Vagina (tissue), 2 donors: ENCODE measurements around the gene DPP4.

Experiments used
- POLR2AphosphoS5 ChIP-seq, 2 donors: sonication (generic); formaldehyde crosslinking; IDR thresholded peaks; one replicate each; pipeline ENCODE4 v1.9.0; 2017; ENCODE audit warnings: antibody characterized with exemption in 2 of 2, mild to moderate bottlenecking in 2 of 2, low read depth in 1 of 2; ENCODE audit not compliant: insufficient read depth in 1 of 2
- TF ChIP-seq, protein P1 (sequence below), 3 experiments: fragments of 450-650 bp in 2 of 3; fragments of 200-600 bp in 1 of 3; sonication (generic) in 1 of 3; IDR thresholded peaks; one replicate each; pipeline ENCODE4 v1.5.1; 2017 to 2019; ENCODE audit warnings: antibody characterized with exemption in 3 of 3, mild to moderate bottlenecking in 2 of 3, moderate library complexity in 2 of 3

DNA sequence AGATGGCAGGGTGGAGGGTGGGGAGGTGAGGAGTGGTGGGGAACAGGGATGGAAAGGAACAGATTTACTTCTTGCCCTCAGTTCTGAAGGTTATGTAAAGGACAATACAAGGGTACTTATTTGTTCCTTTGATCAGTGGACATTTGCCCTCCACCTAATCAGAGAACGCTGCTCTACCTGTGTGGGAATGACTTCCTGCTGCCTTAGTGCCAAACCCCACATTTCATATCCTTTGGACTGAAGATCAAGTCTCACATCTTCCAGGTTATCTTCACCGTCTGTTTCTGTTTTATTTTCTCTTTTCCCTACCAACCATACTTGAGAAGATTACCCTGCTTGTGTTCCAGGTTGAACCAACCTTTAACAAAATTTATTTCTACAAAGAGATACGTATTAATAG lies 8.7 kb upstream of the DPP4 start:
- no peak for TF ChIP-seq POLR2AphosphoS5 (IDR thresholded peaks at IDR 0.05; ENCODE audit: insufficient read depth in 1 of 2, low read depth in 1 of 2)
- TF ChIP-seq, protein P1, sequence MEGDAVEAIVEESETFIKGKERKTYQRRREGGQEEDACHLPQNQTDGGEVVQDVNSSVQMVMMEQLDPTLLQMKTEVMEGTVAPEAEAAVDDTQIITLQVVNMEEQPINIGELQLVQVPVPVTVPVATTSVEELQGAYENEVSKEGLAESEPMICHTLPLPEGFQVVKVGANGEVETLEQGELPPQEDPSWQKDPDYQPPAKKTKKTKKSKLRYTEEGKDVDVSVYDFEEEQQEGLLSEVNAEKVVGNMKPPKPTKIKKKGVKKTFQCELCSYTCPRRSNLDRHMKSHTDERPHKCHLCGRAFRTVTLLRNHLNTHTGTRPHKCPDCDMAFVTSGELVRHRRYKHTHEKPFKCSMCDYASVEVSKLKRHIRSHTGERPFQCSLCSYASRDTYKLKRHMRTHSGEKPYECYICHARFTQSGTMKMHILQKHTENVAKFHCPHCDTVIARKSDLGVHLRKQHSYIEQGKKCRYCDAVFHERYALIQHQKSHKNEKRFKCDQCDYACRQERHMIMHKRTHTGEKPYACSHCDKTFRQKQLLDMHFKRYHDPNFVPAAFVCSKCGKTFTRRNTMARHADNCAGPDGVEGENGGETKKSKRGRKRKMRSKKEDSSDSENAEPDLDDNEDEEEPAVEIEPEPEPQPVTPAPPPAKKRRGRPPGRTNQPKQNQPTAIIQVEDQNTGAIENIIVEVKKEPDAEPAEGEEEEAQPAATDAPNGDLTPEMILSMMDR (IDR thresholded peaks at IDR 0.05), result no peak
